ENCODE results near the gene DTX3. TPM values are rescaled to one million over a fixed set of nuclear protein-coding genes. Genes with fewer than 3 reads are reported as not detected.
A peak's percentile ranks its signal among the peaks of the same experiment; 100 is the strongest.

Gene DTX3
- total RNA-seq, 1 experiment from 2014 or later = 61.7 TPM

- POLR2A ChIA-PET (ENCODE audit: low non-redundant PET) = no interaction called here
- Histone ChIP-seq H3K27ac (ENCODE audit: low read depth, low read length, poor library complexity, severe bottlenecking) (no peak overlapping the region), H3K27me3 (replicated peaks; ENCODE audit: insufficient read depth, low read depth, low read length, poor library complexity) (peaks cover 4% of the 10 kb centered on the region), H3K9me3 (ENCODE audit: low read depth, low read length, poor library complexity, severe bottlenecking) (no peaks in the 10 kb centered on the region), H3K36me3 (ENCODE audit: insufficient read depth, low read length, poor library complexity, severe bottlenecking) (no peaks in the 10 kb centered on the region), H3K4me1 (ENCODE audit: insufficient read depth, low read length, poor library complexity, severe bottlenecking) (no peaks in the 10 kb centered on the region), H3K4me3 (ENCODE audit: low read depth, low read length, poor library complexity, severe bottlenecking) (no peak overlapping the region)
- peak; percentile 91 for DNase-seq (ENCODE audit: low spot score)
- intact Hi-C loops (cut with micrococcal nuclease; ENCODE audit: unreplicated experiment) = loop anchor here (1.0 to 5.0 kb wide), 2 partner anchors 38 to 144 kb away; no protein-coding TSS in a partner anchor
- CTCF ChIA-PET = interaction anchor here (0.5 to 1.6 kb wide), 20 partner anchors 8 to 154 kb away, joined by 3 to 13 read pairs (median 4); partner anchors contain the start of genes B4GALNT1 and OS9
- TF ChIP-seq EZH2 (IDR thresholded peaks at IDR 0.05; ENCODE audit: borderline replicate concordance, low read depth, low read length, poor library complexity, severe bottlenecking) = no peak
- TF ChIP-seq, protein P1, sequence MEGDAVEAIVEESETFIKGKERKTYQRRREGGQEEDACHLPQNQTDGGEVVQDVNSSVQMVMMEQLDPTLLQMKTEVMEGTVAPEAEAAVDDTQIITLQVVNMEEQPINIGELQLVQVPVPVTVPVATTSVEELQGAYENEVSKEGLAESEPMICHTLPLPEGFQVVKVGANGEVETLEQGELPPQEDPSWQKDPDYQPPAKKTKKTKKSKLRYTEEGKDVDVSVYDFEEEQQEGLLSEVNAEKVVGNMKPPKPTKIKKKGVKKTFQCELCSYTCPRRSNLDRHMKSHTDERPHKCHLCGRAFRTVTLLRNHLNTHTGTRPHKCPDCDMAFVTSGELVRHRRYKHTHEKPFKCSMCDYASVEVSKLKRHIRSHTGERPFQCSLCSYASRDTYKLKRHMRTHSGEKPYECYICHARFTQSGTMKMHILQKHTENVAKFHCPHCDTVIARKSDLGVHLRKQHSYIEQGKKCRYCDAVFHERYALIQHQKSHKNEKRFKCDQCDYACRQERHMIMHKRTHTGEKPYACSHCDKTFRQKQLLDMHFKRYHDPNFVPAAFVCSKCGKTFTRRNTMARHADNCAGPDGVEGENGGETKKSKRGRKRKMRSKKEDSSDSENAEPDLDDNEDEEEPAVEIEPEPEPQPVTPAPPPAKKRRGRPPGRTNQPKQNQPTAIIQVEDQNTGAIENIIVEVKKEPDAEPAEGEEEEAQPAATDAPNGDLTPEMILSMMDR (conservative IDR thresholded peaks at IDR 0.05; ENCODE audit: low read depth, low read length) = peak; percentile 98
- BruUV-seq (replicated peaks) = no TSS peak
Observed at GRCh38 chr12:57583008-57583831, 21.4 kb upstream of the DTX3 start.

- Histone ChIP-seq H3K27ac (ENCODE audit: low read depth, low read length, poor library complexity, severe bottlenecking) (no peak overlapping the region), H3K36me3 (ENCODE audit: insufficient read depth, low read length, poor library complexity, severe bottlenecking) (no peaks in the 10 kb centered on the region), H3K27me3 (replicated peaks; ENCODE audit: insufficient read depth, low read depth, low read length, poor library complexity) (peaks cover 4% of the 10 kb centered on the region), H3K9me3 (ENCODE audit: low read depth, low read length, poor library complexity, severe bottlenecking) (no peaks in the 10 kb centered on the region), H3K4me3 (ENCODE audit: low read depth, low read length, poor library complexity, severe bottlenecking) (no peak overlapping the region), H3K4me1 (ENCODE audit: insufficient read depth, low read length, poor library complexity, severe bottlenecking) (no peaks in the 10 kb centered on the region)
- TF ChIP-seq EZH2 (IDR thresholded peaks at IDR 0.05; ENCODE audit: borderline replicate concordance, low read depth, low read length, poor library complexity, severe bottlenecking) = no peak
- TF ChIP-seq, protein P1 (conservative IDR thresholded peaks at IDR 0.05; ENCODE audit: low read depth, low read length) = no peak
- CTCF ChIA-PET = interaction anchor here (0.9 to 1.6 kb wide), 7 partner anchors 13 to 47 kb away, joined by 3 to 5 read pairs (median 4); partner anchors contain the start of gene ARHGEF25
- no peak for DNase-seq (ENCODE audit: low spot score)
- POLR2A ChIA-PET (ENCODE audit: low non-redundant PET) = no interaction called here
- intact Hi-C loops (cut with micrococcal nuclease; ENCODE audit: unreplicated experiment) = loop anchor here (5.0 kb wide), 1 partner anchor 143 kb away; no protein-coding TSS in a partner anchor
- no TSS peak for BruUV-seq (replicated peaks)
Observed at GRCh38 chr12:57584050-57584449, 20.6 kb upstream of the DTX3 start.

GRCh38 chr12:57584690-57585089 is 19.9 kb upstream of the DTX3 start:
- H3K27ac ChIP-seq (ENCODE audit: low read depth, low read length, poor library complexity, severe bottlenecking) = no peak overlapping the region
- no peaks in the 10 kb centered on the region for H3K4me1 ChIP-seq (ENCODE audit: insufficient read depth, low read length, poor library complexity, severe bottlenecking)
- H3K4me3 ChIP-seq (ENCODE audit: low read depth, low read length, poor library complexity, severe bottlenecking) = no peak overlapping the region
- CTCF ChIA-PET = interaction anchor here (0.6 to 1.2 kb wide), 5 partner anchors 17 to 1077 kb away, joined by 3 to 4 read pairs (median 3); partner anchors contain the start of gene ARHGEF25
- intact Hi-C loops (cut with micrococcal nuclease; ENCODE audit: unreplicated experiment) = loop anchor here (5.0 kb wide), 1 partner anchor 143 kb away; no protein-coding TSS in a partner anchor
- POLR2A ChIA-PET (ENCODE audit: low non-redundant PET) = no interaction called here
- no peak for DNase-seq (ENCODE audit: low spot score)
- H3K36me3 ChIP-seq (ENCODE audit: insufficient read depth, low read length, poor library complexity, severe bottlenecking) = no peaks in the 10 kb centered on the region
- peaks cover 4% of the 10 kb centered on the region for H3K27me3 ChIP-seq (replicated peaks; ENCODE audit: insufficient read depth, low read depth, low read length, poor library complexity)
- BruUV-seq (replicated peaks) = no TSS peak
- no peak for TF ChIP-seq EZH2 (IDR thresholded peaks at IDR 0.05; ENCODE audit: borderline replicate concordance, low read depth, low read length, poor library complexity, severe bottlenecking)
- TF ChIP-seq, protein P1 (conservative IDR thresholded peaks at IDR 0.05; ENCODE audit: low read depth, low read length) = no peak
- no peaks in the 10 kb centered on the region for H3K9me3 ChIP-seq (ENCODE audit: low read depth, low read length, poor library complexity, severe bottlenecking)
